IMR-90 (cell line): ENCODE measurements around the gene CLEC4G. TPM values are rescaled to one million over a fixed set of nuclear protein-coding genes. Genes with fewer than 3 reads are reported as not detected.

Source experiments
- ATAC-seq: fragments of 200-7000 bp; cut with Tn5 transposase; 2 replicates; pipeline ENCODE4 v1.9.1; 2020; ENCODE audit warnings: low read depth, mild to moderate bottlenecking, moderate library complexity
- BruUV-seq: library from RNA; stranded (reverse); fragments of 400-500 nt; replicated peaks from 2 replicates; lab custom pipeline; 2021; lab: Mats Ljungman, UMichigan
- CTCF ChIA-PET: fragments of 300-600 bp; formaldehyde crosslinking; extraction: SDS; loops from one replicate; lab custom pipeline; 2021; ENCODE audit warnings: antibody characterized with exemption; lab: Yijun Ruan, JAX
- POLR2A ChIA-PET: fragments of 300-600 bp; sonication (Branson Sonifier 250); formaldehyde crosslinking; loops from one replicate; lab custom pipeline; 2022; ENCODE audit warnings: antibody characterized with exemption; ENCODE audit not compliant: unreplicated experiment; lab: Charles Lee
- DNase-seq: peaks from one replicate; pipeline ENCODE4 v3.0.0; 2013
- H2AFZ ChIP-seq: replicated peaks from 2 replicates; pipeline ENCODE3; 2013; ENCODE audit warnings: low read length, mild to moderate bottlenecking; ENCODE audit not compliant: poor library complexity
- H2AK5ac ChIP-seq: 2 replicates; pipeline ENCODE4 v1.6.1; 2013; ENCODE audit warnings: low read depth, low read length, inconsistent platforms
- H2AK9ac ChIP-seq: replicated peaks from 2 replicates; pipeline ENCODE3; 2013; ENCODE audit warnings: mild to moderate bottlenecking, low read depth, low read length, moderate library complexity; ENCODE audit not compliant: poor library complexity
- H2BK120ac ChIP-seq: 2 replicates; pipeline ENCODE4 v1.6.1; 2013; ENCODE audit warnings: low read depth, low read length, inconsistent platforms
- H2BK15ac ChIP-seq: 3 replicates; pipeline ENCODE4 v1.6.1; 2013; ENCODE audit warnings: low read depth, low read length, inconsistent platforms
- H2BK20ac ChIP-seq: 2 replicates; pipeline ENCODE4 v1.6.1; 2013; ENCODE audit warnings: low read depth, mild to moderate bottlenecking, inconsistent platforms, low read length, moderate library complexity
- H2BK5ac ChIP-seq: 2 replicates; pipeline ENCODE4 v1.6.1; 2013; ENCODE audit warnings: mild to moderate bottlenecking, low read depth, low read length, inconsistent platforms; ENCODE audit not compliant: poor library complexity, severe bottlenecking
- H3K14ac ChIP-seq: replicated peaks from 2 replicates; pipeline ENCODE4 v1.6.1; 2013; ENCODE audit warnings: low read depth, low read length, inconsistent platforms
- H3K18ac ChIP-seq: 2 replicates; pipeline ENCODE4 v1.6.1; 2013; ENCODE audit warnings: low read depth, low read length, control low read depth
- H3K23ac ChIP-seq: 2 replicates; pipeline ENCODE4 v1.6.1; 2013; ENCODE audit warnings: low read depth, low read length, inconsistent platforms
- H3K27ac ChIP-seq: 2 replicates; pipeline ENCODE4 v1.5.1; 2013; ENCODE audit warnings: mild to moderate bottlenecking, control low read depth, low read length; ENCODE audit not compliant: insufficient read depth
- H3K27me3 ChIP-seq: 2 replicates; pipeline ENCODE4 v1.6.1; 2013; ENCODE audit warnings: low read length; ENCODE audit not compliant: control insufficient read depth, insufficient read depth
- H3K36me3 ChIP-seq: 2 replicates; pipeline ENCODE4 v1.6.1; 2013; ENCODE audit warnings: low read length, mixed read lengths; ENCODE audit not compliant: control insufficient read depth, insufficient read depth
- H3K4ac ChIP-seq: 2 replicates; pipeline ENCODE4 v1.6.1; 2013; ENCODE audit warnings: low read depth, low read length, inconsistent platforms
- H3K4me1 ChIP-seq: 2 replicates; pipeline ENCODE4 v1.6.1; 2013; ENCODE audit warnings: low read length, mixed read lengths; ENCODE audit not compliant: control insufficient read depth, insufficient read depth
- H3K4me2 ChIP-seq: 2 replicates; pipeline ENCODE4 v1.6.1; 2013; ENCODE audit warnings: low read depth, mild to moderate bottlenecking, control low read depth, low read length, moderate library complexity
- H3K4me3 ChIP-seq: 2 replicates; pipeline ENCODE4 v1.5.1; 2013; ENCODE audit warnings: low read depth, mild to moderate bottlenecking, control low read depth, low read length, moderate library complexity; ENCODE audit not compliant: insufficient read depth
- H3K56ac ChIP-seq: 2 replicates; pipeline ENCODE4 v1.6.1; 2013; ENCODE audit warnings: low read length, inconsistent platforms; ENCODE audit not compliant: insufficient read depth; ENCODE audit errors: extremely low read depth
- H3K79me1 ChIP-seq, 2 experiments: 2 replicates each; pipeline ENCODE4 v1.6.1; 2013; ENCODE audit warnings: low read length in 2 of 2, inconsistent platforms in 1 of 2, low read depth in 1 of 2
- H3K9ac ChIP-seq: 2 replicates; pipeline ENCODE4 v1.6.1; 2013; ENCODE audit warnings: low read depth, low read length, control low read depth
- H3K9me1 ChIP-seq: 2 replicates; pipeline ENCODE4 v1.6.1; 2013; ENCODE audit warnings: low read length, inconsistent platforms; ENCODE audit not compliant: insufficient read depth
- H3K9me3 ChIP-seq: 2 replicates; pipeline ENCODE4 v1.6.1; 2013; ENCODE audit warnings: low read length; ENCODE audit not compliant: control insufficient read depth, insufficient read depth
- H4K20me1 ChIP-seq: 2 replicates; pipeline ENCODE4 v1.6.1; 2013; ENCODE audit warnings: low read length, inconsistent platforms; ENCODE audit not compliant: insufficient read depth
- H4K5ac ChIP-seq: 2 replicates; pipeline ENCODE4 v1.6.1; 2013; ENCODE audit warnings: mild to moderate bottlenecking, low read depth, low read length, control low read depth
- H4K8ac ChIP-seq, 2 experiments: 2 replicates each; pipeline ENCODE4 v1.6.1; 2013; ENCODE audit warnings: low read depth in 2 of 2, low read length in 2 of 2, control low read depth in 1 of 2, inconsistent platforms in 1 of 2
- H4K91ac ChIP-seq: 2 replicates; pipeline ENCODE4 v1.6.1; 2013; ENCODE audit warnings: low read depth, low read length, inconsistent platforms; ENCODE audit not compliant: insufficient read depth
- BHLHE40 ChIP-seq: fragments of 150-350 bp; IDR thresholded peaks from 2 replicates; pipeline ENCODE4 v1.6.1; 2016; ENCODE audit warnings: mild to moderate bottlenecking, low read depth, low read length
- CEBPB ChIP-seq: IDR thresholded peaks from 2 replicates; pipeline ENCODE4 v1.6.1; 2012; ENCODE audit warnings: low read depth, low read length, improper control_type of control experiment
- CTCF ChIP-seq: conservative IDR thresholded peaks from 2 replicates; pipeline ENCODE4 v1.5.1; 2012; ENCODE audit warnings: mild to moderate bottlenecking, low read depth, low read length, improper control_type of control experiment
- MAZ ChIP-seq: IDR thresholded peaks from 2 replicates; pipeline ENCODE4 v1.6.1; 2012; ENCODE audit warnings: low read depth, mild to moderate bottlenecking, low read length, improper control_type of control experiment, moderate library complexity, borderline replicate concordance
- MXI1 ChIP-seq: IDR thresholded peaks from 2 replicates; pipeline ENCODE4 v1.6.1; 2012; ENCODE audit warnings: low read depth, mild to moderate bottlenecking, low read length, moderate library complexity, borderline replicate concordance
- NFE2L2 ChIP-seq: fragments of 150-350 bp; IDR thresholded peaks from 2 replicates; pipeline ENCODE4 v1.6.1; 2016; ENCODE audit warnings: low read depth, mild to moderate bottlenecking, low read length
- RAD21 ChIP-seq: IDR thresholded peaks from 2 replicates; pipeline ENCODE4 v1.6.1; 2012; ENCODE audit warnings: low read length, improper control_type of control experiment
- RCOR1 ChIP-seq: IDR thresholded peaks from 2 replicates; pipeline ENCODE4 v1.6.1; 2012; ENCODE audit warnings: mild to moderate bottlenecking, low read length, improper control_type of control experiment; ENCODE audit not compliant: insufficient replicate concordance
- WGBS, 2 experiments: methylation state at CpG; one replicate each; pipeline versions ENCODE4 v1.1.5 to v1.1.7; 2013; ENCODE audit warnings: missing lambda C conversion rate in 2 of 2; ENCODE audit not compliant: insufficient read length in 1 of 2; ENCODE audit errors: extremely low coverage in 2 of 2; 5-methylcytosine and 5-hydroxymethylcytosine counted together
- dilution Hi-C: fragments of 300-500 bp; cut with HindIII; formaldehyde crosslinking; loops from one replicate; pipeline ENCODE4 v1.14.3; 2018; ENCODE audit warnings: low sequenced_read_pairs; ENCODE audit not compliant: unreplicated experiment
- in situ Hi-C: fragments of 300-500 bp; cut with MboI; formaldehyde crosslinking; loops from 3 replicates; pipeline ENCODE4 v1.14.3; 2019; ENCODE audit warnings: low sequenced_read_pairs, inconsistent platforms, mixed read lengths
- intact Hi-C: fragments of 100-400 bp; cut with micrococcal nuclease; formaldehyde crosslinking; loops from 2 replicates; pipeline ENCODE4 v1.10.0; 2022
- polyA plus RNA-seq, 3 experiments: library from polyadenylated mRNA; depleted of rRNA; stranded (reverse); fragments of >200 nt; gene quantifications; 2 replicates each; pipeline ENCODE4 v1.2.3, GENCODE V29; 2012; ENCODE audit warnings: low replicate concordance in 1 of 3
- total RNA-seq: library from RNA; depleted of rRNA; stranded (reverse); fragments of >200 nt; gene quantifications from 2 replicates; pipeline ENCODE4 v1.2.3, GENCODE V29; 2012

Gene CLEC4G
- total and polyA plus RNA-seq, 2 of the 4 experiments (the other 2 are of a cell fraction): not detected

GRCh38 chr19:7767487-7767886 lies 35.6 kb upstream of the CLEC4G start:
- BruUV-seq: no TSS peak

More at GRCh38 chr19:7767487-7767886, 35.6 kb upstream of the CLEC4G start:
- H4K5ac ChIP-seq: no peak overlapping the region
- no peak overlapping the region for H3K4ac ChIP-seq
- no peak overlapping the region for H2BK20ac ChIP-seq
- no peak overlapping the region for H2AFZ ChIP-seq
- no peaks in the 10 kb centered on the region for H3K36me3 ChIP-seq
- H3K4me2 ChIP-seq: no peak overlapping the region
- DNase-seq (no peak), ATAC-seq (no peak)
- no peaks in the 10 kb centered on the region for H3K9me3 ChIP-seq
- ChIA-PET CTCF (no interaction called here), POLR2A (no interaction called here)
- H3K27ac ChIP-seq: no peak overlapping the region
- no peak overlapping the region for H2AK9ac ChIP-seq
- no peak overlapping the region for H2BK5ac ChIP-seq
- H3K18ac ChIP-seq: no peak overlapping the region
- dilution Hi-C loops: no loop called here
- H3K14ac ChIP-seq: no peak overlapping the region
- H3K9ac ChIP-seq: no peak overlapping the region
- H3K4me3 ChIP-seq: no peak overlapping the region
- H2BK15ac ChIP-seq: no peak overlapping the region
- H4K8ac ChIP-seq: no peak overlapping the region
- no peak overlapping the region for H4K91ac ChIP-seq
- in situ Hi-C loops: no loop called here
- TF ChIP-seq BHLHE40 (no peak), MXI1 (no peak), MAZ (no peak), RAD21 (no peak), NFE2L2 (no peak), CTCF (no peak), CEBPB (no peak), RCOR1 (no peak)
- no CpG with 5 or more reads among the region's 4 CpGs for WGBS, 2 experiments
- H3K56ac ChIP-seq: no peak overlapping the region
- H3K9me1 ChIP-seq: no peaks in the 10 kb centered on the region
- no peak overlapping the region for H2BK120ac ChIP-seq
- no peaks in the 10 kb centered on the region for H4K20me1 ChIP-seq
- H3K79me1 ChIP-seq: no peaks in the 10 kb centered on the region
- no peak overlapping the region for H3K23ac ChIP-seq
- H2AK5ac ChIP-seq: no peak overlapping the region
- intact Hi-C loops: no loop called here
- peaks cover 10% of the 10 kb centered on the region for H3K27me3 ChIP-seq
- no peaks in the 10 kb centered on the region for H3K4me1 ChIP-seq
